HEK293T (cell line): ENCODE results near the gene SELENOS.

Experiments
- CTCF ChIA-PET: fragments of 350-600 bp; formaldehyde crosslinking; extraction: SDS; loops from one replicate; lab custom pipeline; 2021; ENCODE audit warnings: antibody characterized with exemption, inconsistent platforms; lab: Yijun Ruan, JAX
- POLR2A ChIA-PET: fragments of 350-600 bp; formaldehyde crosslinking; extraction: SDS; loops from one replicate; lab custom pipeline; 2020; ENCODE audit warnings: antibody characterized with exemption, inconsistent platforms; lab: Yijun Ruan, JAX
- DNase-seq: peaks from one replicate; pipeline ENCODE4 v3.0.0; 2012; ENCODE audit warnings: mixed read lengths; ENCODE audit errors: extremely low spot score
- ARNT ChIP-seq: fragments of 450-650 bp; IDR thresholded peaks from 2 replicates; pipeline ENCODE4 v1.6.1; 2017; ENCODE audit warnings: mild to moderate bottlenecking
- BHLHE40 ChIP-seq: fragments of 450-650 bp; IDR thresholded peaks from 2 replicates; pipeline ENCODE4 v1.6.1; 2016; ENCODE audit warnings: mild to moderate bottlenecking, moderate library complexity, borderline replicate concordance
- CTBP1 ChIP-seq: fragments of 450-650 bp; IDR thresholded peaks from 2 replicates; pipeline ENCODE4 v1.6.1; 2016; ENCODE audit warnings: borderline replicate concordance
- ELF4 ChIP-seq: fragments of 450-650 bp; IDR thresholded peaks from 2 replicates; pipeline ENCODE4 v1.6.1; 2017; ENCODE audit warnings: antibody characterized with exemption
- FOXA1 ChIP-seq: fragments of 450-650 bp; IDR thresholded peaks from 2 replicates; pipeline ENCODE4 v1.6.1; 2016; ENCODE audit warnings: mild to moderate bottlenecking
- FOXK2 ChIP-seq: fragments of 450-650 bp; IDR thresholded peaks from 2 replicates; pipeline ENCODE4 v1.6.1; 2016; ENCODE audit warnings: mild to moderate bottlenecking
- FOXM1 ChIP-seq: fragments of 450-650 bp; IDR thresholded peaks from 2 replicates; pipeline ENCODE4 v1.6.1; 2017; ENCODE audit warnings: mild to moderate bottlenecking, borderline replicate concordance
- HDGF ChIP-seq: fragments of 450-650 bp; IDR thresholded peaks from 2 replicates; pipeline ENCODE4 v1.6.1; 2017; ENCODE audit warnings: antibody characterized with exemption, borderline replicate concordance
- L3MBTL2 ChIP-seq: fragments of 450-650 bp; conservative IDR thresholded peaks from 2 replicates; pipeline ENCODE4 v1.6.1; 2016; ENCODE audit warnings: mild to moderate bottlenecking
- LEF1 ChIP-seq: fragments of 450-650 bp; IDR thresholded peaks from 2 replicates; pipeline ENCODE4 v1.6.1; 2017; ENCODE audit warnings: mild to moderate bottlenecking, borderline replicate concordance
- NFRKB ChIP-seq: fragments of 450-650 bp; IDR thresholded peaks from 2 replicates; pipeline ENCODE4 v1.6.1; 2016; ENCODE audit warnings: mild to moderate bottlenecking, moderate library complexity
- PKNOX1 ChIP-seq: fragments of 450-650 bp; IDR thresholded peaks from 2 replicates; pipeline ENCODE4 v1.6.1; 2016
- SP1 ChIP-seq: fragments of 450-650 bp; IDR thresholded peaks from 2 replicates; pipeline ENCODE4 v1.6.1; 2017
- SUZ12 ChIP-seq: fragments of 450-650 bp; IDR thresholded peaks from 2 replicates; pipeline ENCODE4 v1.6.1; 2016; ENCODE audit warnings: mild to moderate bottlenecking
- TARDBP ChIP-seq: fragments of 450-650 bp; IDR thresholded peaks from 2 replicates; pipeline ENCODE4 v1.6.1; 2016
- ZNF384 ChIP-seq: fragments of 450-650 bp; IDR thresholded peaks from 2 replicates; pipeline ENCODE4 v1.6.1; 2016

The SELENOS gene

GRCh38 chr15:101269479-101270223, 7.6 kb downstream of the SELENOS start:
- ChIA-PET POLR2A (no interaction called here), CTCF (interaction anchor here (1.0 kb wide), 1 partner anchor 11 kb away, joined by 4 read pairs; no protein-coding TSS in a partner anchor)
- no peak for TF ChIP-seq SUZ12
- TF ChIP-seq NFRKB = no peak
- TF ChIP-seq L3MBTL2 = peak; percentile 46; the same call in 1 of the 2 replicates
- TF ChIP-seq FOXK2 = no peak
- DNase-seq = peak; percentile 50

- CTCF ChIA-PET = interaction anchor here (1.7 kb wide), 1 partner anchor 9 kb away, joined by 9 read pairs; no protein-coding TSS in a partner anchor
- POLR2A ChIA-PET = interaction anchor here (1.0 to 1.1 kb wide), 2 partner anchors 16 to 27 kb away, joined by 3 read pairs; partner anchors contain the start of genes CHSY1 and SNRPA1
- no peak for DNase-seq
- TF ChIP-seq CTBP1 = no peak
- no peak for TF ChIP-seq FOXA1
- TF ChIP-seq ZNF384 = no peak
- TF ChIP-seq ARNT = no peak
- TF ChIP-seq SUZ12 = no peak
- no peak for TF ChIP-seq BHLHE40
- no peak for TF ChIP-seq L3MBTL2
- no peak for TF ChIP-seq PKNOX1
- TF ChIP-seq SP1 = no peak
- no peak for TF ChIP-seq FOXM1
These were observed 9.8 kb downstream of the SELENOS start for GRCh38 chr15:101267320-101268104.

GRCh38 chr15:101266787-101267186, 10.5 kb downstream of the SELENOS start:
- no peak for DNase-seq
- ChIA-PET POLR2A (interaction anchor here (0.9 kb wide), 1 partner anchor 11 kb away, joined by 3 read pairs; no protein-coding TSS in a partner anchor), CTCF (interaction anchor here (1.7 kb wide), 1 partner anchor 9 kb away, joined by 9 read pairs; no protein-coding TSS in a partner anchor)
- no peak for TF ChIP-seq ZNF384
- no peak for TF ChIP-seq BHLHE40
- TF ChIP-seq HDGF = no peak
- TF ChIP-seq SP1 = no peak
- TF ChIP-seq TARDBP = no peak
- no peak for TF ChIP-seq SUZ12
- TF ChIP-seq NFRKB = no peak
- no peak for TF ChIP-seq PKNOX1
- no peak for TF ChIP-seq L3MBTL2
- no peak for TF ChIP-seq LEF1
- TF ChIP-seq FOXM1 = no peak
- no peak for TF ChIP-seq FOXA1
- TF ChIP-seq ARNT = no peak
- TF ChIP-seq FOXK2 = no peak
- TF ChIP-seq CTBP1 = no peak
- TF ChIP-seq ELF4 = no peak

GRCh38 chr15:101266034-101266433, 11.3 kb downstream of the SELENOS start:
- CTCF ChIA-PET = no interaction called here
- TF ChIP-seq SUZ12 (no peak), L3MBTL2 (no peak), LEF1 (no peak), FOXM1 (no peak), ZNF384 (no peak), FOXK2 (no peak), ARNT (no peak), BHLHE40 (no peak)

GRCh38 chr15:101264911-101265641, 12.2 kb downstream of the SELENOS start:
- no peak for DNase-seq
- CTCF ChIA-PET = no interaction called here
- TF ChIP-seq TARDBP (no peak), NFRKB (no peak), FOXA1 (no peak), CTBP1 (no peak), ELF4 (no peak), SP1 (no peak), PKNOX1 (no peak), ARNT (no peak), L3MBTL2 (no peak)
- POLR2A ChIA-PET = no interaction called here

More at GRCh38 chr15:101266034-101266433, 11.3 kb downstream of the SELENOS start:
- POLR2A ChIA-PET = interaction anchor here (0.6 to 0.9 kb wide), 2 partner anchors 10 to 287 kb away, joined by 3 read pairs; no protein-coding TSS in a partner anchor
- DNase-seq = no peak
